K562 (cell line): Measurements from ENCODE around the gene RMI1. TPM values are rescaled to one million over a fixed set of nuclear protein-coding genes. Genes with fewer than 3 reads are reported as not detected.

Source experiments
- ATAC-seq: fragments of 200-7000 bp; cut with Tn5 transposase; 3 replicates; pipeline ENCODE4 v1.9.1; 2020; ENCODE audit warnings: moderate library complexity
- BruUV-seq: library from RNA; stranded (reverse); fragments of 400-500 nt; replicated peaks from 2 replicates; lab custom pipeline; 2021; lab: Mats Ljungman, UMichigan
- CTCF ChIA-PET: fragments of 300-600 bp; formaldehyde crosslinking; extraction: SDS; loops from one replicate; lab custom pipeline; 2021; ENCODE audit warnings: low intra/inter-chr PET ratio; lab: Yijun Ruan, JAX
- POLR2A ChIA-PET: fragments of 300-600, 350-650 bp; sonication (Branson Sonifier 250); formaldehyde crosslinking; extraction: SDS; loops from one replicate; lab custom pipeline; 2021; ENCODE audit warnings: antibody characterized with exemption, inconsistent platforms; lab: Yijun Ruan, JAX
- DNase-seq, 4 experiments: peaks; one replicate each; pipeline versions ENCODE4 v3.0.0 to v3.0.0-alpha.2; 2011 to 2018; ENCODE audit warnings: low spot score in 3 of 4, mixed read lengths in 3 of 4; ENCODE audit errors: extremely low read depth in 1 of 4
- FAIRE-seq: peaks from 2 replicates; lab custom pipeline; 2011; peaks lifted over from hg19 to GRCh38; lab: Jason Lieb, UNC
- H2AFZ ChIP-seq: 2 replicates; pipeline ENCODE4 v1.6.0; 2011; ENCODE audit warnings: low read depth, low read length, control low read depth, inconsistent platforms
- H3K27ac ChIP-seq: fragments of 200-600 bp; 3 replicates; pipeline ENCODE4 v1.8.0; 2011; ENCODE audit warnings: low read depth, mild to moderate bottlenecking, control low read depth, inconsistent platforms, low read length, moderate library complexity, mixed read lengths; ENCODE audit errors: extremely low read depth
- H3K27me3 ChIP-seq, 2 experiments: fragments of 300-600 bp in 1 of 2; 2 replicates in 1 of 2; 3 replicates in 1 of 2; pipeline versions ENCODE4 v1.6.0 to v1.8.0; 2011; ENCODE audit warnings: inconsistent platforms in 2 of 2, low read length in 2 of 2, mild to moderate bottlenecking in 1 of 2, mixed read lengths in 1 of 2, moderate library complexity in 1 of 2; ENCODE audit not compliant: control insufficient read depth in 2 of 2, insufficient read depth in 2 of 2
- H3K36me3 ChIP-seq: fragments of 300-600 bp; 3 replicates; pipeline ENCODE4 v1.8.0; 2011; ENCODE audit warnings: mild to moderate bottlenecking, low read length, inconsistent platforms; ENCODE audit not compliant: control insufficient read depth, insufficient read depth
- H3K4me1 ChIP-seq, 2 experiments: fragments of 200-600 bp in 1 of 2; replicated peaks in 1 of 2; 2 replicates in 1 of 2; 3 replicates in 1 of 2; pipeline versions ENCODE4 v1.5.1 to v1.8.0; 2011; ENCODE audit warnings: inconsistent platforms in 2 of 2, low read length in 2 of 2, mild to moderate bottlenecking in 1 of 2, mixed read lengths in 1 of 2, moderate library complexity in 1 of 2; ENCODE audit not compliant: control insufficient read depth in 2 of 2, insufficient read depth in 2 of 2
- H3K4me2 ChIP-seq: 2 replicates; pipeline ENCODE4 v1.6.1; 2011; ENCODE audit warnings: low read length, control low read depth, inconsistent platforms, mixed read lengths; ENCODE audit not compliant: insufficient read depth
- H3K4me3 ChIP-seq: fragments of 200-600 bp; sonication (generic), shearing (Covaris generic); 2 replicates; pipeline ENCODE4 v1.5.1; 2016; ENCODE audit warnings: control low read depth, inconsistent platforms
- H3K79me2 ChIP-seq: fragments of 200-600 bp; 3 replicates; pipeline ENCODE4 v1.8.0; 2011; ENCODE audit warnings: low read length, inconsistent platforms; ENCODE audit not compliant: control insufficient read depth, insufficient read depth
- H3K9ac ChIP-seq, 2 experiments: 2 replicates each; pipeline versions ENCODE4 v1.6.0 to v1.6.1; 2011; ENCODE audit warnings: low read depth in 2 of 2, low read length in 2 of 2, control low read depth in 1 of 2, inconsistent platforms in 1 of 2, mild to moderate bottlenecking in 1 of 2, mixed read lengths in 1 of 2; ENCODE audit not compliant: insufficient read depth in 1 of 2
- H3K9me1 ChIP-seq: one replicate; pipeline ENCODE4 v1.6.0; 2011; ENCODE audit warnings: inconsistent platforms, mild to moderate bottlenecking, low read length, moderate library complexity; ENCODE audit not compliant: control insufficient read depth, insufficient read depth
- H3K9me3 ChIP-seq: replicated peaks from 2 replicates; pipeline ENCODE4 v1.5.1; 2011; ENCODE audit warnings: low read depth, low read length, inconsistent platforms; ENCODE audit not compliant: control insufficient read depth, insufficient read depth
- H4K20me1 ChIP-seq: replicated peaks from 2 replicates; pipeline ENCODE4 v1.6.1; 2011; ENCODE audit warnings: low read length, inconsistent platforms, mixed read lengths; ENCODE audit not compliant: control insufficient read depth, insufficient read depth
- CEBPB ChIP-seq: fragments of 450-650 bp; IDR thresholded peaks from 2 replicates; pipeline ENCODE4 v1.6.1; 2016; ENCODE audit warnings: missing genetic modification characterization, missing compliant biosample characterization
- DDX20 ChIP-seq: fragments of 450-650 bp; IDR thresholded peaks from 2 replicates; pipeline ENCODE4 v1.6.1; 2016; ENCODE audit warnings: missing genetic modification characterization, low read depth, mild to moderate bottlenecking, missing compliant biosample characterization, moderate library complexity
- ELF4 ChIP-seq: fragments of 450-650 bp; formaldehyde crosslinking; IDR thresholded peaks from 2 replicates; pipeline ENCODE4 v1.4.0; 2022; ENCODE audit warnings: missing genetic modification characterization
- GTF2E2 ChIP-seq: fragments of 200-800 bp; sonication (Bioruptor generic); IDR thresholded peaks from 2 replicates; pipeline ENCODE4 v1.6.1; 2016; ENCODE audit warnings: missing genetic modification characterization, missing compliant biosample characterization
- JUND ChIP-seq, 2 experiments: IDR thresholded peaks; 2 replicates in 1 of 2; 3 replicates in 1 of 2; pipeline ENCODE4 v1.6.1; 2011; ENCODE audit warnings: borderline replicate concordance in 2 of 2, low read depth in 2 of 2, low read length in 2 of 2, improper control_type of control experiment in 1 of 2, missing biosample characterization in 1 of 2, missing genetic modification characterization in 1 of 2, missing genetic modification reagents in 1 of 2
- PURB ChIP-seq: sonication (generic); formaldehyde crosslinking; IDR thresholded peaks from 2 replicates; pipeline ENCODE4 v1.9.0; 2021; ENCODE audit warnings: low read depth, mild to moderate bottlenecking, missing genetic modification reagents
- ZFP1 ChIP-seq: fragments of 450-650 bp; formaldehyde crosslinking; IDR thresholded peaks from 2 replicates; pipeline ENCODE4 v1.4.0; 2020; ENCODE audit warnings: mild to moderate bottlenecking, mixed read lengths
- ZNF644 ChIP-seq: fragments of 200-800 bp; sonication (Bioruptor generic); IDR thresholded peaks from 2 replicates; pipeline ENCODE4 v1.6.1; 2016; ENCODE audit warnings: low read depth, missing genetic modification characterization, missing compliant biosample characterization
- ZNF699 ChIP-seq: fragments of 250-450 bp; sonication (Bioruptor Pico); IDR thresholded peaks from 2 replicates; pipeline ENCODE4 v1.8.0; 2021; ENCODE audit warnings: mild to moderate bottlenecking, moderate library complexity; ENCODE audit not compliant: insufficient replicate concordance
- WGBS: fragments of 100-300 bp; shearing (Covaris generic); methylation state at CpG from one replicate; pipeline ENCODE4 v1.1.6; 2016; ENCODE audit warnings: low coverage, mixed read lengths; ENCODE audit not compliant: insufficient coverage; ENCODE audit errors: missing lambda C conversion rate; 5-methylcytosine and 5-hydroxymethylcytosine counted together
- in situ Hi-C: fragments of 300-500 bp; cut with MboI; formaldehyde crosslinking; loops from 4 replicates; pipeline ENCODE4 v1.15.0; 2018; ENCODE audit warnings: inconsistent platforms, mixed read lengths
- intact Hi-C: fragments of 100-400 bp; cut with micrococcal nuclease; formaldehyde crosslinking; loops from 2 replicates; pipeline ENCODE4 v1.14.2; 2022
- polyA plus RNA-seq, 8 experiments: library from polyadenylated mRNA; depleted of rRNA in 4 of 8; stranded (reverse) in 5 of 8; unstranded in 3 of 8; fragments of >200 nt; fragmentation: Nextera tagmentation in 2 of 8; fragmentation: Illumina TruSeq in 1 of 8; extraction: Ambion mirVana in 2 of 8; extraction: Trizol in 1 of 8; gene quantifications; 2 replicates each; pipeline versions ENCODE4 v1.2.1 to v1.2.3, GENCODE V29; 2011 to 2014; ENCODE audit warnings: inconsistent platforms in 1 of 8, missing spikeins in 1 of 8
- total RNA-seq, 7 experiments: library from RNA; depleted of rRNA in 6 of 7; stranded (reverse); fragments of >200 nt in 6 of 7; fragmentation: Illumina TruSeq in 2 of 7; extraction: Trizol in 2 of 7; gene quantifications; 2 replicates each; pipeline versions ENCODE4 v1.2.1 to v1.2.3, GENCODE V29; 2011 to 2021; ENCODE audit warnings: low replicate concordance in 1 of 7
- TF ChIP-seq, protein P1 (sequence below): fragments of 450-650 bp; formaldehyde crosslinking; IDR thresholded peaks from 2 replicates; pipeline ENCODE4 v1.4.0; 2020; ENCODE audit warnings: mild to moderate bottlenecking, moderate library complexity
- TF ChIP-seq, protein P2 (sequence below): fragments of 200-800 bp; sonication (Bioruptor generic); IDR thresholded peaks from 2 replicates; pipeline ENCODE4 v1.6.1; 2016; ENCODE audit warnings: missing genetic modification characterization, missing compliant biosample characterization

RMI1 gene
- total and polyA plus RNA-seq, 9 of the 15 experiments (the other 6 are each of a cell fraction or from before 2014, with no cell fraction given), result 3.0 to 17.4 (median 10.6) TPM

DNA sequence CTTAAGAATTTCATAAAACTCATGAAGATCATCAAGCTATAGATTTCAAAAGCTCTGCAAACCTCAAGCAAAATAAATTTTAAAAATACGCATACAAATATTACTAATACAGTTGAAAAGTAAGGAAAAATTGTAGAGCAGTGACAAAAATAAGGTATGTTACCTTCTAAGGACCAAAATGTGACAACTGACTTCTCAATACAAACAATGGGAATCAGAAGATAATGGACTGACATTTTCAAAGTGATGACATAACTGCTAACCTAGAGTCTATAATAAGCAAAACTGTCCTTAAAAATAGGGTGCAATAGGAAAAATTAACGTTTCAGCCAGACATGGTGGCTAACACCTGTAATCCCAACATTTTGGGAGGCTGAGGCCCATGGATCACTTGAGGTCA is 27.1 kb downstream of the RMI1 start:
- no TSS peak for BruUV-seq
- CTCF ChIA-PET, result no interaction called here
- Histone ChIP-seq H4K20me1 (no peaks in the 10 kb centered on the region), H3K4me3 (no peak overlapping the region), H3K4me1 (no peaks in the 10 kb centered on the region), H2AFZ (no peak overlapping the region), H3K36me3 (no peaks in the 10 kb centered on the region; the same call in 2 of the 3 replicates), H3K79me2 (no peaks in the 10 kb centered on the region), H3K27me3 (0 out of 5 replicates have a peak, but pooled peaks cover 0 to 5% of the 10 kb centered on the region in 2 experiments), H3K9me1 (no peaks in the 10 kb centered on the region), H3K9ac (no peak overlapping the region), H3K27ac (no peak overlapping the region), H3K4me2 (no peak overlapping the region), H3K9me3 (no peaks in the 10 kb centered on the region)
- no peak for DNase-seq
- ATAC-seq, result no peak
- POLR2A ChIA-PET, result no interaction called here
- no peak for FAIRE-seq
- 50% methylated on average over 2 of the region's 2 CpGs for WGBS
- intact Hi-C loops, result no loop called here
- in situ Hi-C loops, result no loop called here
- no peak for TF ChIP-seq ZNF699 (CRISPR knock-in tag)
- TF ChIP-seq CEBPB (tag), result no peak
- no peak for TF ChIP-seq PURB
- TF ChIP-seq, protein P1, sequence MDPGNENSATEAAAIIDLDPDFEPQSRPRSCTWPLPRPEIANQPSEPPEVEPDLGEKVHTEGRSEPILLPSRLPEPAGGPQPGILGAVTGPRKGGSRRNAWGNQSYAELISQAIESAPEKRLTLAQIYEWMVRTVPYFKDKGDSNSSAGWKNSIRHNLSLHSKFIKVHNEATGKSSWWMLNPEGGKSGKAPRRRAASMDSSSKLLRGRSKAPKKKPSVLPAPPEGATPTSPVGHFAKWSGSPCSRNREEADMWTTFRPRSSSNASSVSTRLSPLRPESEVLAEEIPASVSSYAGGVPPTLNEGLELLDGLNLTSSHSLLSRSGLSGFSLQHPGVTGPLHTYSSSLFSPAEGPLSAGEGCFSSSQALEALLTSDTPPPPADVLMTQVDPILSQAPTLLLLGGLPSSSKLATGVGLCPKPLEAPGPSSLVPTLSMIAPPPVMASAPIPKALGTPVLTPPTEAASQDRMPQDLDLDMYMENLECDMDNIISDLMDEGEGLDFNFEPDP (CRISPR knock-in tag), result no peak
- TF ChIP-seq, protein P2, sequence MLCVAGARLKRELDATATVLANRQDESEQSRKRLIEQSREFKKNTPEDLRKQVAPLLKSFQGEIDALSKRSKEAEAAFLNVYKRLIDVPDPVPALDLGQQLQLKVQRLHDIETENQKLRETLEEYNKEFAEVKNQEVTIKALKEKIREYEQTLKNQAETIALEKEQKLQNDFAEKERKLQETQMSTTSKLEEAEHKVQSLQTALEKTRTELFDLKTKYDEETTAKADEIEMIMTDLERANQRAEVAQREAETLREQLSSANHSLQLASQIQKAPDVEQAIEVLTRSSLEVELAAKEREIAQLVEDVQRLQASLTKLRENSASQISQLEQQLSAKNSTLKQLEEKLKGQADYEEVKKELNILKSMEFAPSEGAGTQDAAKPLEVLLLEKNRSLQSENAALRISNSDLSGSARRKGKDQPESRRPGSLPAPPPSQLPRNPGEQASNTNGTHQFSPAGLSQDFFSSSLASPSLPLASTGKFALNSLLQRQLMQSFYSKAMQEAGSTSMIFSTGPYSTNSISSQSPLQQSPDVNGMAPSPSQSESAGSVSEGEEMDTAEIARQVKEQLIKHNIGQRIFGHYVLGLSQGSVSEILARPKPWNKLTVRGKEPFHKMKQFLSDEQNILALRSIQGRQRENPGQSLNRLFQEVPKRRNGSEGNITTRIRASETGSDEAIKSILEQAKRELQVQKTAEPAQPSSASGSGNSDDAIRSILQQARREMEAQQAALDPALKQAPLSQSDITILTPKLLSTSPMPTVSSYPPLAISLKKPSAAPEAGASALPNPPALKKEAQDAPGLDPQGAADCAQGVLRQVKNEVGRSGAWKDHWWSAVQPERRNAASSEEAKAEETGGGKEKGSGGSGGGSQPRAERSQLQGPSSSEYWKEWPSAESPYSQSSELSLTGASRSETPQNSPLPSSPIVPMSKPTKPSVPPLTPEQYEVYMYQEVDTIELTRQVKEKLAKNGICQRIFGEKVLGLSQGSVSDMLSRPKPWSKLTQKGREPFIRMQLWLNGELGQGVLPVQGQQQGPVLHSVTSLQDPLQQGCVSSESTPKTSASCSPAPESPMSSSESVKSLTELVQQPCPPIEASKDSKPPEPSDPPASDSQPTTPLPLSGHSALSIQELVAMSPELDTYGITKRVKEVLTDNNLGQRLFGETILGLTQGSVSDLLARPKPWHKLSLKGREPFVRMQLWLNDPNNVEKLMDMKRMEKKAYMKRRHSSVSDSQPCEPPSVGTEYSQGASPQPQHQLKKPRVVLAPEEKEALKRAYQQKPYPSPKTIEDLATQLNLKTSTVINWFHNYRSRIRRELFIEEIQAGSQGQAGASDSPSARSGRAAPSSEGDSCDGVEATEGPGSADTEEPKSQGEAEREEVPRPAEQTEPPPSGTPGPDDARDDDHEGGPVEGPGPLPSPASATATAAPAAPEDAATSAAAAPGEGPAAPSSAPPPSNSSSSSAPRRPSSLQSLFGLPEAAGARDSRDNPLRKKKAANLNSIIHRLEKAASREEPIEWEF (CRISPR knock-in tag), result no peak
- no peak for TF ChIP-seq ELF4 (CRISPR knock-in tag)
- TF ChIP-seq ZFP1 (CRISPR knock-in tag), result no peak
- TF ChIP-seq DDX20, result no peak
- TF ChIP-seq GTF2E2 (tag), result no peak
- TF ChIP-seq JUND (IDR thresholded peaks at IDR 0.05; ENCODE audit: borderline replicate concordance, low read depth, low read length), result no peak
- TF ChIP-seq JUND (tag; IDR thresholded peaks at IDR 0.05; ENCODE audit: borderline replicate concordance, low read depth, low read length), result no peak
- no peak for TF ChIP-seq ZNF644 (tag)
